ENCODE data around the gene DPP6. TPM values are rescaled to one million over a fixed set of nuclear protein-coding genes. Genes with fewer than 3 reads are reported as not detected.

The DPP6 gene
- total RNA-seq, 2 experiments from 2014 or later, result not detected

- Histone ChIP-seq H3K4me1 (ENCODE audit: insufficient read depth, low read length, poor library complexity, severe bottlenecking) (no peaks in the 10 kb centered on the region), H3K27ac (ENCODE audit: low read depth, low read length, poor library complexity, severe bottlenecking) (no peak overlapping the region), H3K79me2 (ENCODE audit: insufficient read depth, low read depth, low read length) (no peaks in the 10 kb centered on the region), H3K4me3 (ENCODE audit: low read depth, low read length, poor library complexity, severe bottlenecking) (no peak overlapping the region), H3K36me3 (ENCODE audit: insufficient read depth, low read length) (no peaks in the 10 kb centered on the region), H3K9me2 (ENCODE audit: insufficient read depth, low read length) (no peaks in the 10 kb centered on the region), H4K20me1 (ENCODE audit: insufficient read depth, low read length) (no peaks in the 10 kb centered on the region; the same call in 1 of the 2 replicates), H3K4me2 (ENCODE audit: low read length) (no peak overlapping the region), H2AFZ (ENCODE audit: low read length) (no peak overlapping the region), H3K9me3 (ENCODE audit: low read length) (no peaks in the 10 kb centered on the region)
- TF ChIP-seq CTCF (conservative IDR thresholded peaks at IDR 0.05; ENCODE audit: low read length) (no peak), EZH2phosphoT487 (IDR thresholded peaks at IDR 0.05; ENCODE audit: borderline replicate concordance, low read depth, low read length) (no peak)
- DNase-seq (ENCODE audit: low spot score), result no peak
- intact Hi-C loops (cut with micrococcal nuclease; ENCODE audit: unreplicated experiment), result no loop called here
- ChIA-PET CTCF (ENCODE audit: unreplicated experiment) (no interaction called here), POLR2A (no interaction called here)
- no TSS peak for BruUV-seq (replicated peaks)
Observed at GRCh38 chr7:154419344-154419743, 367.1 kb downstream of the DPP6 start.

DNA sequence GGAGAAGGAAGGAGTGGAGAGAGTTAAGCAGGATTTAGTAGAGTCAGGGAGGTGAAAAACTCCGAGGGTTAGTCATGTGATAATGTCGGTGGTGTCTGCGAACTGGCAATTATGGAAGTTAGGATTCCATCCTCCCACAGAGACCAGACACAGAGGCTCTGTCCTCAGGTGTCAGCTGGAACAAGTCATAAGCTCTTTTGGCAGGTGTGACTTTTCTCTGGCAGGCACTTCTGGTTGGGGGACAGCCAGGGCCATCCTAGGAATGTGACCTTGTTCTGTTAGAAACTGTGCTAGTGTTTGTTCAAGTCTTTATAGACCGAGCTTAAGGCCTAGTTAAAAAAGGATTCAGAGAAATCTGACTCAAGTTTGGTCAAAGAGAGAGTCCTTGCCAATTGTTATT is 371.0 kb downstream of the DPP6 start:
- no peak overlapping the region for H2AFZ ChIP-seq (ENCODE audit: low read length)
- CTCF ChIA-PET (ENCODE audit: unreplicated experiment), result no interaction called here
- TF ChIP-seq CTCF (conservative IDR thresholded peaks at IDR 0.05; ENCODE audit: low read length), result no peak
- TF ChIP-seq EZH2phosphoT487 (IDR thresholded peaks at IDR 0.05; ENCODE audit: borderline replicate concordance, low read depth, low read length), result no peak
- DNase-seq (ENCODE audit: low spot score), result no peak
- no peak overlapping the region for H3K27ac ChIP-seq (ENCODE audit: low read depth, low read length, poor library complexity, severe bottlenecking)
- POLR2A ChIA-PET, result no interaction called here
- BruUV-seq (replicated peaks), result no TSS peak
- H3K4me3 ChIP-seq (ENCODE audit: low read depth, low read length, poor library complexity, severe bottlenecking), result no peak overlapping the region
- H4K20me1 ChIP-seq (ENCODE audit: insufficient read depth, low read length), result no peaks in the 10 kb centered on the region
- intact Hi-C loops (cut with micrococcal nuclease; ENCODE audit: unreplicated experiment), result no loop called here
- no peaks in the 10 kb centered on the region for H3K9me2 ChIP-seq (ENCODE audit: insufficient read depth, low read length)
- H3K4me2 ChIP-seq (ENCODE audit: low read length), result no peak overlapping the region
- H3K36me3 ChIP-seq (ENCODE audit: insufficient read depth, low read length), result no peaks in the 10 kb centered on the region
- H3K9me3 ChIP-seq (ENCODE audit: low read length), result no peaks in the 10 kb centered on the region
- no peaks in the 10 kb centered on the region for H3K79me2 ChIP-seq (ENCODE audit: insufficient read depth, low read depth, low read length)
- no peaks in the 10 kb centered on the region for H3K4me1 ChIP-seq (ENCODE audit: insufficient read depth, low read length, poor library complexity, severe bottlenecking)

DNA sequence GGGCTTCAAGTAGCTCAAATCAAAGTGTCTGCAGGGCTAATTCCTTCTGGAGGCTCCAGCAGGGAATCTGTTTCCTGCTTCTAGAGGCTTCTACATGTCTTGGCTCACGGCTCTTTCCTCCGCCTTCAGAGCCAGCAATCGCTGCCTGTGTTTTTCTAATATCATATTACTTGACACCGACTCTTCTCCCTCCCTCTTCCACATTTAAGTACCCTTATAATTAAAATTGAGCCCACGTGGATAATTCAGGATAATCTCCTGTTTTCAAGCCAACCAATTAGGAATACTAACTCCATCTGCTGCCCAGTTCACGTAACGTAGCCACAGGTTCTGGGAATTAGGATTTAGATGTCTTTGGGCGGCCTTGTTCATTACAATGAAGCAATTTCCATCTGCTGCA is 372.2 kb downstream of the DPP6 start:
- TF ChIP-seq EZH2phosphoT487 (IDR thresholded peaks at IDR 0.05; ENCODE audit: borderline replicate concordance, low read depth, low read length) (no peak), CTCF (conservative IDR thresholded peaks at IDR 0.05; ENCODE audit: low read length) (no peak)
- Histone ChIP-seq H3K9me2 (ENCODE audit: insufficient read depth, low read length) (no peaks in the 10 kb centered on the region), H2AFZ (ENCODE audit: low read length) (no peak overlapping the region), H3K79me2 (ENCODE audit: insufficient read depth, low read depth, low read length) (no peaks in the 10 kb centered on the region), H3K4me1 (ENCODE audit: insufficient read depth, low read length, poor library complexity, severe bottlenecking) (no peaks in the 10 kb centered on the region), H3K4me2 (ENCODE audit: low read length) (no peak overlapping the region), H3K4me3 (ENCODE audit: low read depth, low read length, poor library complexity, severe bottlenecking) (no peak overlapping the region), H4K20me1 (ENCODE audit: insufficient read depth, low read length) (no peaks in the 10 kb centered on the region), H3K9me3 (ENCODE audit: low read length) (no peaks in the 10 kb centered on the region), H3K27ac (ENCODE audit: low read depth, low read length, poor library complexity, severe bottlenecking) (no peak overlapping the region), H3K36me3 (ENCODE audit: insufficient read depth, low read length) (no peaks in the 10 kb centered on the region)
- ChIA-PET POLR2A (no interaction called here), CTCF (ENCODE audit: unreplicated experiment) (no interaction called here)
- intact Hi-C loops (cut with micrococcal nuclease; ENCODE audit: unreplicated experiment), result no loop called here
- no peak for DNase-seq (ENCODE audit: low spot score)
- no TSS peak for BruUV-seq (replicated peaks)
